ENCODE data around the gene CEP192. TPM values are rescaled to one million over a fixed set of nuclear protein-coding genes. Genes with fewer than 3 reads are reported as not detected.

CEP192 gene
- polyA plus RNA-seq, 3 donors = 3.0 to 29.6 (median 3.7) TPM

DNA sequence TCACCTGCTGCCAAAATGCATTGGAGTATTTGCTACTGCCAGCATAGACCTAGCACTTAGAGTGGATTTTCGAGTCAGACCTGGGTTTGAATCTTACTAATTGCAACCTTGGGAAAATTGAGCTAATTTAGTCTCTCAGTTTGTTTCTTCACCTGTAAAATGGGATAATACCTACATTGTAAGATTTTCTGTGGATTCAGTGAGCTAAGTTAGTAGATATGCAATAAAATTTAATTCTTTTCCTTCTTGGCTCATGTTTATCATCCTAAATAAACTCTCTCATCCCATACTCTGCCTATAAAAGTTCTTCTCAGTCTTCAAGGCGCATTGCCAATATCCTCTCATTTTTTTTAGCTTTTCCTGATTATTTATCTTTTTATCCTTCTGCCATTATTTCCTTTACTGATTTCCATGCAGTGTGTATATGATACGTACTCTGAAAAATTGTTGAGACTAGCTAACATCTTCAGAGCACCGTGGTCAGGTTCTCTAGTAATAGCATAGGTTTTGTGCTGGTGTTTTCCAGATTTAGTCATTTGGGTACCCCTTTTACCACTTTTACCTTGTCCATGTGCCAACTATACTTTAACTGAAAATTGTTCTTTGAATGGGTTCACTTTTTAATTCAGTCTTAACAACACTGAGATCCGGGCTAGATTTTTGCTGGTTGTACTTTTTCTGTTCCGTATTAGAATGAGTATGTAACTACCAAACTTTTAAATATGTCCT, 7.3 kb downstream of the CEP192 start:
- Mint-ChIP-seq H3K27ac (peak overlapping the region in 1 of 7 donors; percentile 27), H3K4me3 (no peak overlapping the region), H3K27me3 (ENCODE audit: low read depth in 3 of 3) (no peaks in the 10 kb centered on the region), H3K9me3 (no peaks in the 10 kb centered on the region), H3K4me1 (no peaks in the 10 kb centered on the region), H3K36me3 (peaks cover 12 to 22% of the 10 kb centered on the region in 2 donors)
- DNase-seq = no peak
- Histone ChIP-seq H3K4me1 (ENCODE audit: control insufficient read depth in 1 of 2, insufficient read depth in 2 of 2, low read length in 2 of 2) (peaks cover 0 to under 1% of the 10 kb centered on the region in 2 donors), H4K20me1 (ENCODE audit: insufficient read depth, low read length) (peaks cover 80% of the 10 kb centered on the region), H3K36me3 (replicated peaks in 1 of 2; ENCODE audit: control insufficient read depth in 1 of 2, insufficient read depth in 2 of 2, low read length in 2 of 2) (peaks cover 33 to 47% of the 10 kb centered on the region in 2 donors), H3K27ac (ENCODE audit: low read depth in 1 of 2, low read length in 2 of 2) (no peak overlapping the region), H3K4me3 (replicated peaks in 1 of 3; ENCODE audit: low read depth in 2 of 3, low read length in 3 of 3) (no peak overlapping the region), H3K79me2 (ENCODE audit: insufficient read depth, low read length) (peaks cover 91% of the 10 kb centered on the region), H3K4me2 (replicated peaks; ENCODE audit: extremely low read depth, low read length, poor library complexity, severe bottlenecking) (no peak overlapping the region), H3K9ac (ENCODE audit: insufficient read depth, low read length, poor library complexity, severe bottlenecking) (no peak overlapping the region), H3K9me3 (replicated peaks in 1 of 2; ENCODE audit: control insufficient read depth in 1 of 2, insufficient read depth in 1 of 2, low read length in 2 of 2) (no peaks in the 10 kb centered on the region), H2AFZ (ENCODE audit: insufficient read depth, low read depth, low read length, poor library complexity, severe bottlenecking) (no peak overlapping the region), H3K27me3 (ENCODE audit: control insufficient read depth in 2 of 2, insufficient read depth in 2 of 2, low read length in 2 of 2) (no peaks in the 10 kb centered on the region)
- 0% methylated on average over 1 of the region's 6 CpGs for WGBS (ENCODE audit: insufficient coverage)
- TF ChIP-seq, protein P1, sequence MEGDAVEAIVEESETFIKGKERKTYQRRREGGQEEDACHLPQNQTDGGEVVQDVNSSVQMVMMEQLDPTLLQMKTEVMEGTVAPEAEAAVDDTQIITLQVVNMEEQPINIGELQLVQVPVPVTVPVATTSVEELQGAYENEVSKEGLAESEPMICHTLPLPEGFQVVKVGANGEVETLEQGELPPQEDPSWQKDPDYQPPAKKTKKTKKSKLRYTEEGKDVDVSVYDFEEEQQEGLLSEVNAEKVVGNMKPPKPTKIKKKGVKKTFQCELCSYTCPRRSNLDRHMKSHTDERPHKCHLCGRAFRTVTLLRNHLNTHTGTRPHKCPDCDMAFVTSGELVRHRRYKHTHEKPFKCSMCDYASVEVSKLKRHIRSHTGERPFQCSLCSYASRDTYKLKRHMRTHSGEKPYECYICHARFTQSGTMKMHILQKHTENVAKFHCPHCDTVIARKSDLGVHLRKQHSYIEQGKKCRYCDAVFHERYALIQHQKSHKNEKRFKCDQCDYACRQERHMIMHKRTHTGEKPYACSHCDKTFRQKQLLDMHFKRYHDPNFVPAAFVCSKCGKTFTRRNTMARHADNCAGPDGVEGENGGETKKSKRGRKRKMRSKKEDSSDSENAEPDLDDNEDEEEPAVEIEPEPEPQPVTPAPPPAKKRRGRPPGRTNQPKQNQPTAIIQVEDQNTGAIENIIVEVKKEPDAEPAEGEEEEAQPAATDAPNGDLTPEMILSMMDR (IDR thresholded peaks at IDR 0.05) = no peak
- intact Hi-C loops (cut with micrococcal nuclease) = loop anchor here (10.0 kb wide), 2 partner anchors 114 to 146 kb away; partner anchors contain the start of gene PTPN2 (in 1 of the 2)

DNA sequence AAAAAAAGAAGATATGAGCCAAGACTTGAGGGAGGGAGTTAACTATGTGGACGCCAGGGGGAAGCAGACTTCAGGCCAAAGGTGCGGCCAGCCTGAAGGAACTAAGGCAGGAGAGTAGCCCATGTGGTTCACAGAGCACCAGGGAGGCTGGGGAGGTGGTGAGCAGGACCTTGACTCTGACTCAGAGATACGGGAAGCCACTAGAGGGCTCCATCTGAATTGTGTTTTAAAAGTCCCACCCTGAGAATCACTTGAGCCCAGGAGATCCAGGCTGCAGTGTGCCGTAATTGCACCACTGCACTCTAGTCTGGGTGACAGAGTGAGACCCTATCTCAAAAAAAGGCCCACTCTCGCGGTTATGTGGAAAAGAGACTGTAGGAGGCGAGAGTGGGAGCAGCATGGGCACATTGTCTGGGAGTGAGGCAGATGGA, 12.3 kb downstream of the CEP192 start:
- Histone ChIP-seq H4K20me1 (ENCODE audit: insufficient read depth, low read length) (peaks cover 62% of the 10 kb centered on the region), H3K4me3 (replicated peaks in 1 of 3; ENCODE audit: low read depth in 2 of 3, low read length in 3 of 3) (no peak overlapping the region), H3K4me1 (ENCODE audit: control insufficient read depth in 1 of 2, insufficient read depth in 2 of 2, low read length in 2 of 2) (peaks cover 7 to 10% of the 10 kb centered on the region in 2 donors), H3K4me2 (replicated peaks; ENCODE audit: extremely low read depth, low read length, poor library complexity, severe bottlenecking) (no peak overlapping the region), H3K9ac (ENCODE audit: insufficient read depth, low read length, poor library complexity, severe bottlenecking) (no peak overlapping the region), H2AFZ (ENCODE audit: insufficient read depth, low read depth, low read length, poor library complexity, severe bottlenecking) (no peak overlapping the region), H3K9me3 (replicated peaks in 1 of 2; ENCODE audit: control insufficient read depth in 1 of 2, insufficient read depth in 1 of 2, low read length in 2 of 2) (no peaks in the 10 kb centered on the region), H3K36me3 (replicated peaks in 1 of 2; ENCODE audit: control insufficient read depth in 1 of 2, insufficient read depth in 2 of 2, low read length in 2 of 2) (peaks cover 34 to 86% of the 10 kb centered on the region in 2 donors), H3K79me2 (ENCODE audit: insufficient read depth, low read length) (peaks cover 86% of the 10 kb centered on the region), H3K27me3 (ENCODE audit: control insufficient read depth in 2 of 2, insufficient read depth in 2 of 2, low read length in 2 of 2) (no peaks in the 10 kb centered on the region), H3K27ac (ENCODE audit: low read depth in 1 of 2, low read length in 2 of 2) (no peak overlapping the region)
- Mint-ChIP-seq H3K4me1 (peaks cover 16% of the 10 kb centered on the region), H3K4me3 (no peak overlapping the region), H3K27ac (peak overlapping the region in 2 of 7 donors; percentile 28 to 65), H3K36me3 (peaks cover 28 to 30% of the 10 kb centered on the region in 2 donors), H3K9me3 (no peaks in the 10 kb centered on the region), H3K27me3 (ENCODE audit: low read depth in 3 of 3) (no peaks in the 10 kb centered on the region)
- peak in 1 of 3 donors; percentile 11 for DNase-seq
- 86% methylated on average over 7 of the region's 7 CpGs for WGBS (ENCODE audit: insufficient coverage)
- TF ChIP-seq, protein P1 (IDR thresholded peaks at IDR 0.05) = peak; percentile 35
- intact Hi-C loops (cut with micrococcal nuclease) = no loop called here
